ENCODE results near the gene SSBP2.

SSBP2 gene

GRCh38 chr5:81519217-81519905, 231.5 kb downstream of the SSBP2 start:
- no peak for TF ChIP-seq CTCF (IDR thresholded peaks at IDR 0.05; ENCODE audit: low read depth, low read length, missing control alignments)
- DNase-seq (ENCODE audit: extremely low read depth, low read depth) = no peak
- H3K4me3 ChIP-seq (replicated peaks; ENCODE audit: low read depth, low read length) = no peak overlapping the region

GRCh38 chr5:81517462-81517861, 233.4 kb downstream of the SSBP2 start:
- no peak for TF ChIP-seq CTCF (IDR thresholded peaks at IDR 0.05; ENCODE audit: low read depth, low read length, missing control alignments)
- no peak for DNase-seq (ENCODE audit: extremely low read depth, low read depth)
- no peak overlapping the region for H3K4me3 ChIP-seq (replicated peaks; ENCODE audit: low read depth, low read length)

GRCh38 chr5:81516091-81516490, 234.8 kb downstream of the SSBP2 start:
- no peak for DNase-seq (ENCODE audit: extremely low read depth, low read depth)
- H3K4me3 ChIP-seq (replicated peaks; ENCODE audit: low read depth, low read length) = no peak overlapping the region
- TF ChIP-seq CTCF (IDR thresholded peaks at IDR 0.05; ENCODE audit: low read depth, low read length, missing control alignments) = no peak

GRCh38 chr5:81513982-81514381, 236.9 kb downstream of the SSBP2 start:
- DNase-seq (ENCODE audit: extremely low read depth, low read depth) = no peak

GRCh38 chr5:81513473-81513872, 237.4 kb downstream of the SSBP2 start:
- H3K4me3 ChIP-seq (replicated peaks; ENCODE audit: low read depth, low read length) = no peak overlapping the region
- no peak for DNase-seq (ENCODE audit: extremely low read depth, low read depth)
- no peak for TF ChIP-seq CTCF (IDR thresholded peaks at IDR 0.05; ENCODE audit: low read depth, low read length, missing control alignments)

More at GRCh38 chr5:81513982-81514381, 236.9 kb downstream of the SSBP2 start:
- TF ChIP-seq CTCF (IDR thresholded peaks at IDR 0.05; ENCODE audit: low read depth, low read length, missing control alignments) = no peak
- no peak overlapping the region for H3K4me3 ChIP-seq (replicated peaks; ENCODE audit: low read depth, low read length)

GRCh38 chr5:81506900-81507588, 243.9 kb downstream of the SSBP2 start:
- peak; percentile 75 for DNase-seq (ENCODE audit: extremely low read depth, low read depth)
- H3K4me3 ChIP-seq (replicated peaks; ENCODE audit: low read depth, low read length) = no peak overlapping the region
- TF ChIP-seq CTCF (IDR thresholded peaks at IDR 0.05; ENCODE audit: low read depth, low read length, missing control alignments) = peak; percentile 85

All from HFF-Myc (cell line).